ENCODE results near the gene FRMD3. TPM values are rescaled to one million over a fixed set of nuclear protein-coding genes. Genes with fewer than 3 reads are reported as not detected.

Gene FRMD3
- polyA plus RNA-seq, 1 donor from 2014 or later, result 13.0 TPM

- H4K20me1 ChIP-seq (ENCODE audit: insufficient read depth), result no peaks in the 10 kb centered on the region
- H3F3A ChIP-seq (ENCODE audit: insufficient read depth, low read length, poor library complexity, severe bottlenecking), result no peaks in the 10 kb centered on the region
- H3K36me3 ChIP-seq (ENCODE audit: insufficient read depth, low read length), result no peaks in the 10 kb centered on the region
- TF ChIP-seq TAF1 (IDR thresholded peaks at IDR 0.05; ENCODE audit: low read depth) (no peak), EZH2 (IDR thresholded peaks at IDR 0.05; ENCODE audit: borderline replicate concordance, insufficient read depth, low read length, poor library complexity, severe bottlenecking) (no peak), SMC3 (conservative IDR thresholded peaks at IDR 0.05; ENCODE audit: poor library complexity) (no peak), EP300 (conservative IDR thresholded peaks at IDR 0.05; ENCODE audit: poor library complexity, severe bottlenecking) (no peak), RAD21 (conservative IDR thresholded peaks at IDR 0.05) (no peak), POLR2AphosphoS5 (IDR thresholded peaks at IDR 0.05) (no peak), MXI1 (conservative IDR thresholded peaks at IDR 0.05; ENCODE audit: poor library complexity, severe bottlenecking) (no peak)
- TF ChIP-seq, protein P1, sequence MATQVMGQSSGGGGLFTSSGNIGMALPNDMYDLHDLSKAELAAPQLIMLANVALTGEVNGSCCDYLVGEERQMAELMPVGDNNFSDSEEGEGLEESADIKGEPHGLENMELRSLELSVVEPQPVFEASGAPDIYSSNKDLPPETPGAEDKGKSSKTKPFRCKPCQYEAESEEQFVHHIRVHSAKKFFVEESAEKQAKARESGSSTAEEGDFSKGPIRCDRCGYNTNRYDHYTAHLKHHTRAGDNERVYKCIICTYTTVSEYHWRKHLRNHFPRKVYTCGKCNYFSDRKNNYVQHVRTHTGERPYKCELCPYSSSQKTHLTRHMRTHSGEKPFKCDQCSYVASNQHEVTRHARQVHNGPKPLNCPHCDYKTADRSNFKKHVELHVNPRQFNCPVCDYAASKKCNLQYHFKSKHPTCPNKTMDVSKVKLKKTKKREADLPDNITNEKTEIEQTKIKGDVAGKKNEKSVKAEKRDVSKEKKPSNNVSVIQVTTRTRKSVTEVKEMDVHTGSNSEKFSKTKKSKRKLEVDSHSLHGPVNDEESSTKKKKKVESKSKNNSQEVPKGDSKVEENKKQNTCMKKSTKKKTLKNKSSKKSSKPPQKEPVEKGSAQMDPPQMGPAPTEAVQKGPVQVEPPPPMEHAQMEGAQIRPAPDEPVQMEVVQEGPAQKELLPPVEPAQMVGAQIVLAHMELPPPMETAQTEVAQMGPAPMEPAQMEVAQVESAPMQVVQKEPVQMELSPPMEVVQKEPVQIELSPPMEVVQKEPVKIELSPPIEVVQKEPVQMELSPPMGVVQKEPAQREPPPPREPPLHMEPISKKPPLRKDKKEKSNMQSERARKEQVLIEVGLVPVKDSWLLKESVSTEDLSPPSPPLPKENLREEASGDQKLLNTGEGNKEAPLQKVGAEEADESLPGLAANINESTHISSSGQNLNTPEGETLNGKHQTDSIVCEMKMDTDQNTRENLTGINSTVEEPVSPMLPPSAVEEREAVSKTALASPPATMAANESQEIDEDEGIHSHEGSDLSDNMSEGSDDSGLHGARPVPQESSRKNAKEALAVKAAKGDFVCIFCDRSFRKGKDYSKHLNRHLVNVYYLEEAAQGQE (IDR thresholded peaks at IDR 0.05; ENCODE audit: borderline replicate concordance), result no peak
- TF ChIP-seq, protein P2, sequence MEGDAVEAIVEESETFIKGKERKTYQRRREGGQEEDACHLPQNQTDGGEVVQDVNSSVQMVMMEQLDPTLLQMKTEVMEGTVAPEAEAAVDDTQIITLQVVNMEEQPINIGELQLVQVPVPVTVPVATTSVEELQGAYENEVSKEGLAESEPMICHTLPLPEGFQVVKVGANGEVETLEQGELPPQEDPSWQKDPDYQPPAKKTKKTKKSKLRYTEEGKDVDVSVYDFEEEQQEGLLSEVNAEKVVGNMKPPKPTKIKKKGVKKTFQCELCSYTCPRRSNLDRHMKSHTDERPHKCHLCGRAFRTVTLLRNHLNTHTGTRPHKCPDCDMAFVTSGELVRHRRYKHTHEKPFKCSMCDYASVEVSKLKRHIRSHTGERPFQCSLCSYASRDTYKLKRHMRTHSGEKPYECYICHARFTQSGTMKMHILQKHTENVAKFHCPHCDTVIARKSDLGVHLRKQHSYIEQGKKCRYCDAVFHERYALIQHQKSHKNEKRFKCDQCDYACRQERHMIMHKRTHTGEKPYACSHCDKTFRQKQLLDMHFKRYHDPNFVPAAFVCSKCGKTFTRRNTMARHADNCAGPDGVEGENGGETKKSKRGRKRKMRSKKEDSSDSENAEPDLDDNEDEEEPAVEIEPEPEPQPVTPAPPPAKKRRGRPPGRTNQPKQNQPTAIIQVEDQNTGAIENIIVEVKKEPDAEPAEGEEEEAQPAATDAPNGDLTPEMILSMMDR (IDR thresholded peaks at IDR 0.05; ENCODE audit: poor library complexity, severe bottlenecking), result no peak
- no peak overlapping the region for H3K27ac ChIP-seq (ENCODE audit: low read length)
- no peaks in the 10 kb centered on the region for H3K27me3 ChIP-seq (ENCODE audit: insufficient read depth, low read depth, low read length)
- no peak overlapping the region for H3K4me3 ChIP-seq (ENCODE audit: low read length)
- no peak overlapping the region for H3K4me2 ChIP-seq (ENCODE audit: low read length)
- H3K9ac ChIP-seq (ENCODE audit: low read length), result no peak overlapping the region
- H2AFZ ChIP-seq (ENCODE audit: low read depth, low read length), result no peak overlapping the region
- no peaks in the 10 kb centered on the region for H3K9me3 ChIP-seq (ENCODE audit: low read length)
- no peaks in the 10 kb centered on the region for H3K9me2 ChIP-seq (ENCODE audit: insufficient read depth, low read length)
- H3K79me2 ChIP-seq (replicated peaks; ENCODE audit: insufficient read depth, low read length), result no peaks in the 10 kb centered on the region
Measured at GRCh38 chr9:83242066-83242465, 296.1 kb downstream of the FRMD3 start.

GRCh38 chr9:83240671-83241070 is 297.5 kb downstream of the FRMD3 start:
- Histone ChIP-seq H3K79me2 (replicated peaks; ENCODE audit: insufficient read depth, low read length) (no peaks in the 10 kb centered on the region), H3K9me2 (ENCODE audit: insufficient read depth, low read length) (no peaks in the 10 kb centered on the region), H3K9ac (ENCODE audit: low read length) (no peak overlapping the region), H3K27ac (ENCODE audit: low read length) (no peak overlapping the region), H3K4me3 (ENCODE audit: low read length) (no peak overlapping the region), H3K9me3 (ENCODE audit: low read length) (no peaks in the 10 kb centered on the region), H2AFZ (ENCODE audit: low read depth, low read length) (no peak overlapping the region), H3K4me2 (ENCODE audit: low read length) (no peak overlapping the region), H4K20me1 (ENCODE audit: insufficient read depth) (no peaks in the 10 kb centered on the region), H3K36me3 (ENCODE audit: insufficient read depth, low read length) (no peaks in the 10 kb centered on the region), H3K27me3 (ENCODE audit: insufficient read depth, low read depth, low read length) (no peaks in the 10 kb centered on the region), H3F3A (ENCODE audit: insufficient read depth, low read length, poor library complexity, severe bottlenecking) (no peaks in the 10 kb centered on the region)
- no peak for TF ChIP-seq SMC3 (conservative IDR thresholded peaks at IDR 0.05; ENCODE audit: poor library complexity)
- TF ChIP-seq MXI1 (conservative IDR thresholded peaks at IDR 0.05; ENCODE audit: poor library complexity, severe bottlenecking), result no peak
- TF ChIP-seq EZH2 (IDR thresholded peaks at IDR 0.05; ENCODE audit: borderline replicate concordance, insufficient read depth, low read length, poor library complexity, severe bottlenecking), result no peak
- no peak for TF ChIP-seq POLR2AphosphoS5 (IDR thresholded peaks at IDR 0.05)
- TF ChIP-seq EP300 (conservative IDR thresholded peaks at IDR 0.05; ENCODE audit: poor library complexity, severe bottlenecking), result no peak
- TF ChIP-seq RAD21 (conservative IDR thresholded peaks at IDR 0.05), result no peak
- TF ChIP-seq, protein P1 (IDR thresholded peaks at IDR 0.05; ENCODE audit: borderline replicate concordance), result no peak
- no peak for TF ChIP-seq TAF1 (IDR thresholded peaks at IDR 0.05; ENCODE audit: low read depth)
- TF ChIP-seq, protein P2 (IDR thresholded peaks at IDR 0.05; ENCODE audit: poor library complexity, severe bottlenecking), result no peak

All from neural cell (in vitro differentiated cells).